Germinal center (tissue), 1 donor: ENCODE measurements around the gene PNMA6F.
"Not testable (repeated sequence)": the region's sequence is repeated elsewhere in the genome, so short reads cannot be mapped to it uniquely, and the experiment has no call there.

ENCODE experiments used
- DNase-seq: peaks from one replicate; pipeline ENCODE4 v3.0.0; 2012; ENCODE audit warnings: mixed read lengths, low spot score

The PNMA6F gene

DNA sequence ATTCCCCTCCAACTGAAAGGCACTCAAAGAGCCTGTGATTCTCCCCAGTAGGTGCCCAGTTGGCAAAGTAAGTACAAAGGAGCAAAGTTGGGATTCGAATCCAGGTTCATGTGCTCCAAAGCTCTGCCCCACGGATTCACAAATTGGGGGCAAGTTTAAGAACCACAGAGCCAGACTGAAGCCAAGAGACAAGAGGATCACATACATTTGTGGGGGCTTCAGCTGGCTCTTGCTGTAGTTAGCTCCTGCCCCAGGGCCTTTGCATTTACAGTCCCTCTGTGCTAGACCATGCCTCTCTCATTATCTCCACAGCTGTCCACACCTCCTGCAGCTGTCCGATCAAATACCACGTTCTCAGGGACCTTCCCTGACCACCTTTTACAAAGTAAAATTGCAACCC, 18.8 kb downstream of the PNMA6F start:
- no peak for DNase-seq

DNA sequence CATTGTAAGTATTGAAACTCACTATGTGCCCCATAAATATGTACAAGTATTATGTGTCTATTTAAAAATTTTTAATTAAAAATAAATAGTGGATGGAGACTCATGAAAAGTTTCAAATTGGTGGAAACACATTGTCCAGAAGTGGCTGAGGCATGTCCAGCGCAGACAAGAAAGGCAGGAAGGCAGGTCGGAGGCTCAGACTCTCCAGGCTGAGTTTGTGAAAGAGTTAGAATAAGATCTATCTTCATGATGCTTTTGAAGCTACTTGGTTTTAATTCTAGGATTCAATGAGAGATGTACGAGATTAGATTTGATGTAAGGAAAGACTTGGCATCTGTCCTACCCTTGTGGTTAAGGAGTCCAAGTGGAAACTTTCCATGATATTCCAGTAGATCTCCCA, 19.8 kb downstream of the PNMA6F start:
- DNase-seq: no peak

GRCh38 chrX:153299855-153300254, 21.7 kb downstream of the PNMA6F start:
- no peak for DNase-seq

- DNase-seq: no peak
Observed at GRCh38 chrX:153297376-153297775, 24.2 kb downstream of the PNMA6F start.

- not testable (repeated sequence) for DNase-seq
Observed at GRCh38 chrX:153293485-153294071, 28.0 kb downstream of the PNMA6F start.

- DNase-seq: not testable (repeated sequence)
Observed at GRCh38 chrX:153288807-153289206, 32.8 kb downstream of the PNMA6F start.

- not testable (repeated sequence) for DNase-seq
Observed at GRCh38 chrX:153285678-153286077, 35.9 kb downstream of the PNMA6F start.

DNA sequence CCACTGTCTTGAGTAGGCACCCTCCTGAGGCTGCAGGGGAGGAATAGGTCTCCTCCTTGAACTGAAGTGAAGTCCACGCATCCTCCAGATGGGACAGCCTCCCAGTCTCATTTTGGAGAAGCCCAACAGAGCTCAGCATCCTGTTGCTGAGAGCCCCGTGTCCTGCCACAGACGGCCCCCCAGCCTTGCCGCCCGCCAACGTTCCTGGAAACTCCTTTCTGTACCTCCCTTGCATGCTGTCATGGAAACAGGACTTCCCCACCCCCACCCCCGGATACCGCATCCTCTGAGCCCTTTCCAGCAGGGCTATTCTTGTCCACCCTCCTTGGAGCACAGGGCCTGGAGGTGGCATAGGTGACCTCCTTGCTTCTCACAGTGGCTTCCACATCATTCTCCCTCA, 37.6 kb downstream of the PNMA6F start:
- DNase-seq: not testable (repeated sequence)

- DNase-seq: not testable (repeated sequence)
Observed at GRCh38 chrX:153281784-153282183, 39.8 kb downstream of the PNMA6F start.

DNA sequence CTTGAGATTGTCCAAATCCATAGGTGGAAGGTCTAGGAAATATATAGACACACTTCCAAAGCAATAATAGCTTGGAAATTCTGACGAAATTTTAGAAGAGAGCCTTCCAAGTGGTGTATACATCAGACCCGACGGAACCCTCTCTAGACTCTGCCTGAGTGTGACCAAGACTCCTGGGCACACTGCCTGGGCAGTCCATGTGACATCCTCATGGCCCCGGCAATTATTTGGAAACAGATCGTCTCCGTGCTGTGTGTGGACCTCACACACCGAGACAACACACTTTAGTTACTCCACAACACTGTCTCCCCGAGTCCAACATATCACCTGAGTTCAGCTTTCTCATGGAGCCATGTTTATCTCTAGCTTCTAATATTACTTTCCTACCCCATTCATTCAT, 42.3 kb downstream of the PNMA6F start:
- not testable (repeated sequence) for DNase-seq

GRCh38 chrX:153276049-153276448, 45.5 kb downstream of the PNMA6F start:
- DNase-seq: not testable (repeated sequence)

- DNase-seq: not testable (repeated sequence)
Observed at GRCh38 chrX:153275418-153275817, 46.1 kb downstream of the PNMA6F start.

DNA sequence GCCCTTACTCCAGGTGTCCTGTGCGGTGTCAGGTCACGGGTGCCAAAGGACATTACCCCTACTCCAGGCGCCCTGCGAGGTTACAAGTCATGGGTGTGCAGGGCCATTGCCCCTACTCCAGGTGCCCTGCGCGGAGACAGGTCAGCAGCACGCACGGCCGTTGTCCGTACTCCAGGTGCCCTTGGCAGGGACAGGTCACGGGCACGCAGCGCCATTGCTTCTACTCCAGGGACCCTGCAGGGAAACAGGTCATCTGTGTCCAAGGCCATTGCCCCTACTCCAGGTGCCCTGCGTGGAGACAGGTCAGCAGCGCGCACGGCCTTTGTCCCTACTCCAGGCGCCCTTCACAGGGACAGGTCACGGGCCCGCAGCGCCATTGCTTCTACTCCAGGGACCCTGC, 49.0 kb downstream of the PNMA6F start:
- not testable (repeated sequence) for DNase-seq

DNA sequence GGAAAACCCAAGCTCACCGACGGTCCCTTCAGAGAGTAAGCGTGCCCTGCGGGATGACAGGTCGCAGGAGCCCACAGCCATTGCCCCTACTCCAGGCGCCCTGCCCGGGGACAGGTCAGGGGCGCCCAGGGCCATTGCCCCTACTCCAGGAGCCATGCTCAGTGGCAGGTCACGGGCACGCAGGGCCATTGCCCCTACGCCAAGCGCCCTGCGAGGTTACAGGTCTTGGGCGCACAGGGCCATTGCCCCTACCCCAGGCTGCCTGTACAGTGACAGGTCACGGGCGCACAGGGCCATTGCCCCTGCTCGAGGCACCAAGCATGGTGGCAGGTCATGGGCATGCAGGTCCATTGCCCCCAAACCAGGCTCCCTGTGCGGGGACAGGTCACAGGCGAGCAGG, 49.5 kb downstream of the PNMA6F start:
- not testable (repeated sequence) for DNase-seq
